GM12878 (cell line): ENCODE results near the gene GPR148. TPM values are rescaled to one million over a fixed set of nuclear protein-coding genes. Genes with fewer than 3 reads are reported as not detected.

Source experiments
- ATAC-seq: fragments of 200-7000 bp; cut with Tn5 transposase; 3 replicates; pipeline ENCODE4 v1.9.1; 2020; ENCODE audit warnings: mild to moderate bottlenecking, moderate library complexity
- BruUV-seq: library from RNA; stranded (reverse); fragments of 400-500 nt; replicated peaks from 2 replicates; lab custom pipeline; 2021; lab: Mats Ljungman, UMichigan
- CTCF ChIA-PET: fragments of 300-600 bp; sonication (Branson Sonifier 250); formaldehyde crosslinking; extraction: SDS; loops from one replicate; lab custom pipeline; 2021; ENCODE audit warnings: inconsistent platforms; lab: Yijun Ruan, JAX
- POLR2A ChIA-PET: fragments of 350-600 bp; formaldehyde crosslinking; extraction: SDS; loops from one replicate; lab custom pipeline; 2021; ENCODE audit warnings: inconsistent platforms; lab: Charles Lee
- RAD21 ChIA-PET: fragments of 300-600 bp; sonication (Branson Sonifier 250); formaldehyde crosslinking; loops from one replicate; lab custom pipeline; 2023; ENCODE audit warnings: antibody characterized with exemption; ENCODE audit not compliant: unreplicated experiment; lab: Charles Lee
- SMC1A ChIA-PET: fragments of 300-600 bp; sonication (Branson Sonifier 250); formaldehyde crosslinking; loops from one replicate; lab custom pipeline; 2023; ENCODE audit not compliant: unreplicated experiment, uncharacterized antibody; lab: Charles Lee
- DNase-seq: peaks from one replicate; pipeline ENCODE4 v3.0.0-alpha.2; 2011; ENCODE audit warnings: low read depth, low spot score
- FAIRE-seq: peaks from 3 replicates; lab custom pipeline; 2011; peaks lifted over from hg19 to GRCh38; lab: Jason Lieb, UNC
- H2AFZ ChIP-seq: 2 replicates; pipeline ENCODE4 v1.6.0; 2011; ENCODE audit warnings: low read depth, low read length, control low read depth; ENCODE audit not compliant: control insufficient read depth
- H3K27ac ChIP-seq: 2 replicates; pipeline ENCODE4 v1.5.1; 2011; ENCODE audit warnings: control low read depth; ENCODE audit not compliant: control insufficient read depth, insufficient read depth
- H3K27me3 ChIP-seq, 2 experiments: replicated peaks in 1 of 2; 2 replicates each; pipeline versions ENCODE4 v1.6.0 to v1.6.1; 2011; ENCODE audit warnings: low read length in 1 of 2; ENCODE audit not compliant: control insufficient read depth in 2 of 2, insufficient read depth in 2 of 2
- H3K36me3 ChIP-seq, 2 experiments: 2 replicates each; pipeline ENCODE4 v1.5.1; 2011; ENCODE audit warnings: low read length in 1 of 2; ENCODE audit not compliant: control insufficient read depth in 2 of 2, insufficient read depth in 2 of 2
- H3K4me1 ChIP-seq: 2 replicates; pipeline ENCODE4 v1.6.1; 2011; ENCODE audit warnings: mild to moderate bottlenecking, low read length, moderate library complexity, mixed read lengths; ENCODE audit not compliant: control insufficient read depth, insufficient read depth
- H3K4me2 ChIP-seq: 2 replicates; pipeline ENCODE4 v1.6.0; 2011; ENCODE audit warnings: control low read depth; ENCODE audit not compliant: control insufficient read depth, insufficient read depth
- H3K4me3 ChIP-seq: fragments of 200-600 bp; sonication (generic); 2 replicates; pipeline ENCODE4 v1.5.1; 2016
- H3K79me2 ChIP-seq: 2 replicates; pipeline ENCODE4 v1.6.0; 2011; ENCODE audit warnings: low read length; ENCODE audit not compliant: control insufficient read depth, insufficient read depth
- H3K9ac ChIP-seq: 2 replicates; pipeline ENCODE4 v1.8.0; 2011; ENCODE audit warnings: low read length, control low read depth, mixed read lengths; ENCODE audit not compliant: control insufficient read depth, insufficient read depth
- H3K9me3 ChIP-seq: replicated peaks from 3 replicates; pipeline ENCODE4 v1.5.1; 2011; ENCODE audit warnings: mild to moderate bottlenecking, low read length; ENCODE audit not compliant: control insufficient read depth, insufficient read depth
- H4K20me1 ChIP-seq: 2 replicates; pipeline ENCODE4 v1.6.0; 2011; ENCODE audit not compliant: control insufficient read depth, insufficient read depth
- FOXM1 ChIP-seq: IDR thresholded peaks from 2 replicates; pipeline ENCODE4 v1.6.1; 2012; ENCODE audit warnings: low read depth, mild to moderate bottlenecking, inconsistent platforms, low read length, moderate library complexity
- MEF2B ChIP-seq: fragments of 450-650 bp; IDR thresholded peaks from 2 replicates; pipeline ENCODE4 v1.6.1; 2018; ENCODE audit warnings: mild to moderate bottlenecking, moderate library complexity; ENCODE audit not compliant: partially characterized antibody, poor library complexity, severe bottlenecking
- PBX3 ChIP-seq: IDR thresholded peaks from 2 replicates; pipeline ENCODE4 v1.6.1; 2011; ENCODE audit warnings: mild to moderate bottlenecking, low read depth, low read length, moderate library complexity; ENCODE audit not compliant: insufficient replicate concordance
- PKNOX1 ChIP-seq: fragments of 450-650 bp; IDR thresholded peaks from 2 replicates; pipeline ENCODE4 v1.6.1; 2016; ENCODE audit warnings: mild to moderate bottlenecking
- POU2F2 ChIP-seq: IDR thresholded peaks from 3 replicates; pipeline ENCODE4 v1.6.1; 2011; ENCODE audit warnings: low read depth, mild to moderate bottlenecking, low read length, borderline replicate concordance
- SP1 ChIP-seq: IDR thresholded peaks from one replicate; pipeline ENCODE4 v1.6.1; 2011; ENCODE audit warnings: low read depth, low read length
- TCF7 ChIP-seq: IDR thresholded peaks from 2 replicates; pipeline ENCODE4 v1.6.1; 2014; ENCODE audit warnings: antibody characterized with exemption, borderline replicate concordance
- ZBTB4 ChIP-seq: fragments of 450-650 bp; formaldehyde crosslinking; IDR thresholded peaks from 2 replicates; pipeline ENCODE4 v1.4.0; 2022; ENCODE audit warnings: mild to moderate bottlenecking, moderate library complexity
- ZBTB40 ChIP-seq: fragments of 450-650 bp; IDR thresholded peaks from 2 replicates; pipeline ENCODE4 v1.6.1; 2016; ENCODE audit warnings: mild to moderate bottlenecking, moderate library complexity, borderline replicate concordance
- ZZZ3 ChIP-seq: IDR thresholded peaks from 2 replicates; pipeline ENCODE4 v1.6.1; 2011; ENCODE audit warnings: low read depth; ENCODE audit not compliant: control insufficient read depth, insufficient read length
- WGBS: methylation state at CpG from one replicate; pipeline ENCODE4 v1.1.6; 2016; ENCODE audit warnings: low lambda C conversion rate; ENCODE audit not compliant: insufficient replicate concordance, insufficient coverage; ENCODE audit errors: missing lambda C conversion rate; 5-methylcytosine and 5-hydroxymethylcytosine counted together
- in situ Hi-C: fragments of 300-500 bp; cut with MboI; formaldehyde crosslinking; loops from 9 replicates; pipeline ENCODE4 v1.14.3; 2018; ENCODE audit warnings: mixed read lengths
- intact Hi-C: fragments of 100-400 bp; cut with micrococcal nuclease; formaldehyde crosslinking; loops from one replicate; pipeline ENCODE4 v1.14.2; 2022; ENCODE audit not compliant: unreplicated experiment
- polyA plus RNA-seq, 11 experiments: library from polyadenylated mRNA; depleted of rRNA in 4 of 11; unstranded in 6 of 11; stranded (reverse) in 5 of 11; fragments of >200 nt; fragmentation: Nextera tagmentation in 4 of 11; fragmentation: Illumina TruSeq in 1 of 11; extraction: Ambion mirVana in 4 of 11; extraction: Trizol in 1 of 11; gene quantifications; 1 replicate in 1 of 11; 2 replicates in 10 of 11; pipeline versions ENCODE4 v1.2.1 to v1.2.3, GENCODE V29; 2011 to 2016; ENCODE audit warnings: inconsistent platforms in 2 of 11, missing spikeins in 2 of 11, low read depth in 1 of 11
- total RNA-seq, 4 experiments: library from RNA; depleted of rRNA in 3 of 4; stranded (reverse); fragments of >200 nt in 3 of 4; fragmentation: Illumina TruSeq in 1 of 4; extraction: Trizol in 1 of 4; gene quantifications; 2 replicates each; pipeline versions ENCODE4 v1.2.1 to v1.2.3, GENCODE V29; 2013 to 2021

The GPR148 gene
- total and polyA plus RNA-seq, 10 of the 15 experiments (the other 5 are each of a cell fraction or from before 2014, with no cell fraction given) = not detected

- peak overlapping the region; percentile 80 for H3K4me3 ChIP-seq
- ChIA-PET CTCF (no interaction called here), SMC1A (no interaction called here), POLR2A (no interaction called here), RAD21 (no interaction called here)
- no TSS peak for BruUV-seq
- H3K27me3 ChIP-seq = no peaks in the 10 kb centered on the region
- H3K9me3 ChIP-seq = no peaks in the 10 kb centered on the region; the same call in 2 of the 3 replicates
- WGBS = 5% methylated on average over 46 of the region's 48 CpGs
- peak; percentile 96 for ATAC-seq
- H3K79me2 ChIP-seq = no peaks in the 10 kb centered on the region
- H4K20me1 ChIP-seq = no peaks in the 10 kb centered on the region
- no peaks in the 10 kb centered on the region for H3K36me3 ChIP-seq
- H3K4me1 ChIP-seq = peaks cover 9% of the 10 kb centered on the region
- FAIRE-seq = peak; percentile 75
- peak overlapping the region; percentile 72 for H3K9ac ChIP-seq
- peak overlapping the region; percentile 81 for H2AFZ ChIP-seq
- in situ Hi-C loops = no loop called here
- intact Hi-C loops = no loop called here
- H3K27ac ChIP-seq = peak overlapping the region; percentile 11; the same call in 1 of the 2 replicates
- peak; percentile 48 for DNase-seq
- H3K4me2 ChIP-seq = peak overlapping the region; percentile 90
- TF ChIP-seq TCF7 = no peak
- TF ChIP-seq ZBTB40 = peak; percentile 46; the same call in 1 of the 2 replicates
- TF ChIP-seq FOXM1 = no peak
- peak; percentile 64 for TF ChIP-seq PBX3
- peak; percentile 68 for TF ChIP-seq SP1
- TF ChIP-seq ZZZ3 = no peak
- peak; percentile 88 for TF ChIP-seq PKNOX1
- no peak for TF ChIP-seq ZBTB4 (CRISPR knock-in tag)
- TF ChIP-seq MEF2B = peak; percentile 87
- TF ChIP-seq POU2F2 = no peak
Observed at GRCh38 chr2:130727286-130727924, 1.5 kb upstream of the GPR148 start.
